ENCODE results near the gene TMCC3.

TMCC3 gene

GRCh38 chr12:94622475-94622874 lies 27.9 kb downstream of the TMCC3 start:
- DNase-seq (ENCODE audit: extremely low spot score), result no peak
- TF ChIP-seq CTCF (IDR thresholded peaks at IDR 0.05; ENCODE audit: control extremely low read depth, extremely low read depth, low read depth, missing control alignments), result no peak
- ChIA-PET CTCF (interaction anchor here (0.8 to 1.9 kb wide), 6 partner anchors 11 to 522 kb away, joined by 3 to 9 read pairs (median 4); no protein-coding TSS in a partner anchor), POLR2A (interaction anchor here (0.6 kb wide), 1 partner anchor 599 kb away, joined by 3 read pairs; no protein-coding TSS in a partner anchor)

GRCh38 chr12:94621662-94622359 lies 28.5 kb downstream of the TMCC3 start:
- POLR2A ChIA-PET, result interaction anchor here (0.6 kb wide), 1 partner anchor 600 kb away, joined by 3 read pairs; no protein-coding TSS in a partner anchor
- peak; percentile 73 for DNase-seq (ENCODE audit: extremely low spot score)
- no peak for TF ChIP-seq CTCF (IDR thresholded peaks at IDR 0.05; ENCODE audit: control extremely low read depth, extremely low read depth, low read depth, missing control alignments)
- CTCF ChIA-PET, result interaction anchor here (1.1 to 1.9 kb wide), 6 partner anchors 8 to 521 kb away, joined by 3 to 9 read pairs (median 4); no protein-coding TSS in a partner anchor

- no peak for TF ChIP-seq CTCF (IDR thresholded peaks at IDR 0.05; ENCODE audit: control extremely low read depth, extremely low read depth, low read depth, missing control alignments)
- ChIA-PET CTCF (interaction anchor here (0.6 to 1.9 kb wide), 5 partner anchors 17 to 255 kb away, joined by 3 to 9 read pairs (median 5); no protein-coding TSS in a partner anchor), POLR2A (no interaction called here)
- no peak for DNase-seq (ENCODE audit: extremely low spot score)
Observed at GRCh38 chr12:94620621-94621020, 29.7 kb downstream of the TMCC3 start.

GRCh38 chr12:94618995-94619695 lies 31.2 kb downstream of the TMCC3 start:
- ChIA-PET POLR2A (no interaction called here), CTCF (no interaction called here)
- no peak for TF ChIP-seq CTCF (IDR thresholded peaks at IDR 0.05; ENCODE audit: control extremely low read depth, extremely low read depth, low read depth, missing control alignments)
- DNase-seq (ENCODE audit: extremely low spot score), result no peak

GRCh38 chr12:94617101-94617500 lies 33.3 kb downstream of the TMCC3 start:
- TF ChIP-seq CTCF (IDR thresholded peaks at IDR 0.05; ENCODE audit: control extremely low read depth, extremely low read depth, low read depth, missing control alignments), result no peak
- CTCF ChIA-PET, result interaction anchor here (1.0 to 1.4 kb wide), 2 partner anchors 13 to 22 kb away, joined by 3 to 4 read pairs; no protein-coding TSS in a partner anchor
- POLR2A ChIA-PET, result no interaction called here
- DNase-seq (ENCODE audit: extremely low spot score), result no peak

GRCh38 chr12:94616203-94616729 lies 34.1 kb downstream of the TMCC3 start:
- no peak for TF ChIP-seq CTCF (IDR thresholded peaks at IDR 0.05; ENCODE audit: control extremely low read depth, extremely low read depth, low read depth, missing control alignments)
- CTCF ChIA-PET, result interaction anchor here (1.0 to 1.4 kb wide), 2 partner anchors 12 to 21 kb away, joined by 3 to 4 read pairs; no protein-coding TSS in a partner anchor
- DNase-seq (ENCODE audit: extremely low spot score), result no peak
- POLR2A ChIA-PET, result no interaction called here

All from GM10248 (cell line).